CD4-positive, CD25-positive, alpha-beta regulatory T cell (primary cell): ENCODE data around the gene APC. TPM values are rescaled to one million over a fixed set of nuclear protein-coding genes. Genes with fewer than 3 reads are reported as not detected.

Experiments
- ATAC-seq, 2 donors: fragments of 150-1000 bp; cut with Tn5 transposase; one replicate each; pipeline ENCODE4 v1.10.0; 2021; ENCODE audit warnings: low read depth in 2 of 2, moderate number of reproducible peaks in 2 of 2, moderate library complexity in 1 of 2
- DNase-seq, 3 donors: peaks; one replicate each; pipeline versions ENCODE4 v3.0.0 to v3.0.0-alpha.2; 2012 to 2022; ENCODE audit warnings: mixed read lengths in 1 of 3
- H3K27ac ChIP-seq: one replicate; pipeline ENCODE4 v1.7.0; 2013; ENCODE audit warnings: mild to moderate bottlenecking, low read length; ENCODE audit not compliant: insufficient read depth, poor library complexity, severe bottlenecking
- H3K27me3 ChIP-seq: one replicate; pipeline ENCODE4 v1.7.0; 2013; ENCODE audit warnings: low read length; ENCODE audit not compliant: control insufficient read depth, insufficient read depth
- H3K36me3 ChIP-seq: one replicate; pipeline ENCODE4 v1.7.0; 2013; ENCODE audit warnings: mild to moderate bottlenecking, low read length, moderate library complexity; ENCODE audit not compliant: control insufficient read depth, insufficient read depth
- H3K4me1 ChIP-seq: 2 replicates; pipeline ENCODE4 v1.7.0; 2013; ENCODE audit warnings: mild to moderate bottlenecking, low read length; ENCODE audit not compliant: insufficient read depth, control insufficient read depth, poor library complexity, severe bottlenecking
- H3K4me3 ChIP-seq: one replicate; pipeline ENCODE4 v1.7.0; 2013; ENCODE audit warnings: low read depth, mild to moderate bottlenecking, low read length, moderate library complexity
- H3K9me3 ChIP-seq, 2 experiments: 1 replicate in 1 of 2; 2 replicates in 1 of 2; pipeline ENCODE4 v1.7.0; 2013; ENCODE audit warnings: low read length in 2 of 2, mild to moderate bottlenecking in 1 of 2, moderate library complexity in 1 of 2; ENCODE audit not compliant: control insufficient read depth in 2 of 2
- H3K27ac Mint-ChIP-seq, 3 donors: one replicate each; pipeline ENCODE4 v1.8.0; 2020 to 2022; ENCODE audit warnings: mild to moderate bottlenecking in 3 of 3, mixed read lengths in 3 of 3, moderate library complexity in 2 of 3
- H3K27me3 Mint-ChIP-seq: one replicate; pipeline ENCODE4 v1.8.0; 2022; ENCODE audit warnings: mild to moderate bottlenecking, mixed read lengths
- H3K36me3 Mint-ChIP-seq: one replicate; pipeline ENCODE4 v1.8.0; 2020; ENCODE audit warnings: mixed read lengths
- H3K4me1 Mint-ChIP-seq, 4 donors: one replicate each; pipeline ENCODE4 v1.8.0; 2020 to 2022; ENCODE audit warnings: mixed read lengths in 4 of 4, mild to moderate bottlenecking in 1 of 4
- H3K4me3 Mint-ChIP-seq, 4 donors: one replicate each; pipeline ENCODE4 v1.8.0; 2020 to 2022; ENCODE audit warnings: mild to moderate bottlenecking in 4 of 4, mixed read lengths in 4 of 4, moderate library complexity in 3 of 4
- H3K9me3 Mint-ChIP-seq, 7 donors: one replicate each; pipeline ENCODE4 v1.8.0; 2020 to 2022; ENCODE audit warnings: mixed read lengths in 7 of 7, mild to moderate bottlenecking in 3 of 7, moderate library complexity in 2 of 7
- polyA plus RNA-seq, 4 donors: library from polyadenylated mRNA; unstranded; fragments of 300-500 nt; fragmentation: Illumina TruSeq; gene quantifications; one replicate each; pipeline ENCODE4 v1.2.3, GENCODE V29; 2021
- total RNA-seq: library from RNA; stranded (reverse); gene quantifications from one replicate; pipeline ENCODE4 v1.2.3, GENCODE V29; 2022

The APC gene
- total and polyA plus RNA-seq, 5 donors from 2014 or later: 7.6 to 40.5 (median 21.4) TPM

- peaks cover 30% of the 10 kb centered on the region for H3K36me3 Mint-ChIP-seq
These were observed 132.3 kb downstream of the APC start for GRCh38 chr5:112869948-112870347.

GRCh38 chr5:112870966-112871365 is 133.3 kb downstream of the APC start:
- Mint-ChIP-seq H3K9me3 (no peaks in the 10 kb centered on the region), H3K36me3 (peaks cover 30% of the 10 kb centered on the region), H3K27ac (peak overlapping the region in 1 of 3 donors; percentile 34), H3K4me1 (peaks cover 26 to 49% (median 40%) of the 10 kb centered on the region in 4 donors), H3K27me3 (no peaks in the 10 kb centered on the region), H3K4me3 (no peak overlapping the region)
- no peak for DNase-seq
- no peak for ATAC-seq
- H3K4me1 ChIP-seq: peaks cover 7% of the 10 kb centered on the region
- no peak overlapping the region for H3K27ac ChIP-seq
- H3K9me3 ChIP-seq: no peaks in the 10 kb centered on the region
- peaks cover 44% of the 10 kb centered on the region for H3K36me3 ChIP-seq
- H3K4me3 ChIP-seq: no peak overlapping the region
- no peaks in the 10 kb centered on the region for H3K27me3 ChIP-seq

More at GRCh38 chr5:112869948-112870347, 132.3 kb downstream of the APC start:
- DNase-seq (peak in 1 of 3 donors; percentile 74), ATAC-seq (peak; percentile 72 to 79)
- H3K4me1 Mint-ChIP-seq: peaks cover 26 to 49% (median 40%) of the 10 kb centered on the region in 4 donors
- H3K27me3 Mint-ChIP-seq: no peaks in the 10 kb centered on the region
- no peaks in the 10 kb centered on the region for H3K9me3 ChIP-seq
- no peaks in the 10 kb centered on the region for H3K9me3 Mint-ChIP-seq
- peaks cover 47% of the 10 kb centered on the region for H3K36me3 ChIP-seq
- H3K4me1 ChIP-seq: peaks cover 7% of the 10 kb centered on the region
- H3K4me3 ChIP-seq: no peak overlapping the region
- H3K27me3 ChIP-seq: no peaks in the 10 kb centered on the region
- peak overlapping the region; percentile 34 to 94 (median 66) for H3K27ac Mint-ChIP-seq
- peak overlapping the region in 2 of 4 donors; percentile 4 to 15 for H3K4me3 Mint-ChIP-seq
- H3K27ac ChIP-seq: peak overlapping the region; percentile 34

- Mint-ChIP-seq H3K4me1 (peaks cover 28 to 45% (median 36%) of the 10 kb centered on the region in 4 donors), H3K36me3 (peaks cover 19% of the 10 kb centered on the region), H3K4me3 (no peak overlapping the region), H3K9me3 (no peaks in the 10 kb centered on the region), H3K27me3 (no peaks in the 10 kb centered on the region), H3K27ac (peak overlapping the region in 2 of 3 donors; percentile 67 to 94)
- Histone ChIP-seq H3K4me1 (peaks cover 30% of the 10 kb centered on the region), H3K27ac (no peak overlapping the region), H3K9me3 (no peaks in the 10 kb centered on the region), H3K27me3 (no peaks in the 10 kb centered on the region), H3K36me3 (peaks cover 32% of the 10 kb centered on the region), H3K4me3 (no peak overlapping the region)
- ATAC-seq (no peak), DNase-seq (no peak)
These were observed 138.7 kb downstream of the APC start for GRCh38 chr5:112876362-112876761.

GRCh38 chr5:112878101-112878500 is 140.4 kb downstream of the APC start:
- Histone ChIP-seq H3K27me3 (no peaks in the 10 kb centered on the region), H3K4me3 (peak overlapping the region; percentile 63), H3K36me3 (peaks cover 44% of the 10 kb centered on the region), H3K4me1 (peaks cover 30% of the 10 kb centered on the region), H3K9me3 (no peaks in the 10 kb centered on the region), H3K27ac (peak overlapping the region; percentile 55)
- peak overlapping the region in 1 of 4 donors; percentile 3 for H3K4me3 Mint-ChIP-seq
- H3K27ac Mint-ChIP-seq: peak overlapping the region; percentile 38 to 94 (median 70)
- peaks cover 16% of the 10 kb centered on the region for H3K36me3 Mint-ChIP-seq
- H3K9me3 Mint-ChIP-seq: no peaks in the 10 kb centered on the region
- no peaks in the 10 kb centered on the region for H3K27me3 Mint-ChIP-seq
- DNase-seq (no peak), ATAC-seq (no peak)
- peaks cover 22 to 40% (median 32%) of the 10 kb centered on the region in 4 donors for H3K4me1 Mint-ChIP-seq

GRCh38 chr5:112878760-112879159 is 141.1 kb downstream of the APC start:
- ATAC-seq (peak; percentile 92 to 93), DNase-seq (peak; percentile 26 to 94 (median 37))
- H3K27me3 Mint-ChIP-seq: no peaks in the 10 kb centered on the region
- Histone ChIP-seq H3K4me1 (peaks cover 30% of the 10 kb centered on the region), H3K27me3 (no peaks in the 10 kb centered on the region), H3K27ac (peak overlapping the region; percentile 55), H3K9me3 (no peaks in the 10 kb centered on the region), H3K4me3 (peak overlapping the region; percentile 63), H3K36me3 (peaks cover 50% of the 10 kb centered on the region)
- peak overlapping the region; percentile 0 to 66 (median 23) for H3K4me3 Mint-ChIP-seq
- H3K9me3 Mint-ChIP-seq: no peaks in the 10 kb centered on the region
- H3K36me3 Mint-ChIP-seq: peaks cover 16% of the 10 kb centered on the region
- peak overlapping the region; percentile 70 to 94 (median 74) for H3K27ac Mint-ChIP-seq
- peaks cover 18 to 36% (median 30%) of the 10 kb centered on the region in 4 donors for H3K4me1 Mint-ChIP-seq

GRCh38 chr5:112880219-112880964 is 142.7 kb downstream of the APC start:
- Mint-ChIP-seq H3K4me3 (peak overlapping the region in 1 of 4 donors; percentile 62), H3K36me3 (peaks cover 22% of the 10 kb centered on the region), H3K27ac (peak overlapping the region in 1 of 3 donors; percentile 91), H3K4me1 (peaks cover 17 to 29% (median 27%) of the 10 kb centered on the region in 4 donors), H3K9me3 (no peaks in the 10 kb centered on the region), H3K27me3 (no peaks in the 10 kb centered on the region)
- no peaks in the 10 kb centered on the region for H3K27me3 ChIP-seq
- H3K27ac ChIP-seq: peak overlapping the region; percentile 44
- H3K9me3 ChIP-seq: no peaks in the 10 kb centered on the region
- H3K4me1 ChIP-seq: peaks cover 30% of the 10 kb centered on the region
- H3K4me3 ChIP-seq: no peak overlapping the region
- peaks cover 66% of the 10 kb centered on the region for H3K36me3 ChIP-seq
- DNase-seq (no peak), ATAC-seq (no peak)

GRCh38 chr5:112883192-112883591 is 145.5 kb downstream of the APC start:
- Mint-ChIP-seq H3K9me3 (no peaks in the 10 kb centered on the region), H3K4me1 (peaks cover 16 to 40% (median 35%) of the 10 kb centered on the region in 4 donors), H3K4me3 (no peak overlapping the region), H3K36me3 (peaks cover 32% of the 10 kb centered on the region), H3K27ac (no peak overlapping the region), H3K27me3 (no peaks in the 10 kb centered on the region)
- no peak overlapping the region for H3K4me3 ChIP-seq
- no peaks in the 10 kb centered on the region for H3K9me3 ChIP-seq
- DNase-seq (no peak), ATAC-seq (no peak)
- peak overlapping the region; percentile 37 for H3K27ac ChIP-seq
- peaks cover 40% of the 10 kb centered on the region for H3K4me1 ChIP-seq
- peaks cover 58% of the 10 kb centered on the region for H3K36me3 ChIP-seq
- no peaks in the 10 kb centered on the region for H3K27me3 ChIP-seq
